Liver (tissue), 3 donors: ENCODE data around the gene PDE4B.
"Not testable (repeated sequence)": the region's sequence is repeated elsewhere in the genome, so short reads cannot be mapped to it uniquely, and the experiment has no call there.

Source experiments
- CTCF ChIP-seq: fragments of 150-350 bp; IDR thresholded peaks from 2 replicates; pipeline ENCODE4 v1.5.1; 2017; ENCODE audit warnings: improper control_type of control experiment, low read depth, low read length; ENCODE audit not compliant: missing input control
- MAX ChIP-seq: IDR thresholded peaks from 2 replicates; pipeline ENCODE4 v1.6.1; 2016; ENCODE audit warnings: antibody characterized with exemption
- REST ChIP-seq: IDR thresholded peaks from 2 replicates; pipeline ENCODE4 v1.6.1; 2016; ENCODE audit warnings: antibody characterized with exemption, mild to moderate bottlenecking
- SP1 ChIP-seq: IDR thresholded peaks from 2 replicates; pipeline ENCODE4 v1.6.1; 2018; ENCODE audit warnings: antibody characterized with exemption, mild to moderate bottlenecking
- TAF1 ChIP-seq: conservative IDR thresholded peaks from 2 replicates; pipeline ENCODE4 v1.6.1; 2016; ENCODE audit warnings: antibody characterized with exemption, mild to moderate bottlenecking
- YY1 ChIP-seq: IDR thresholded peaks from 2 replicates; pipeline ENCODE4 v1.6.1; 2016; ENCODE audit warnings: antibody characterized with exemption, mild to moderate bottlenecking
- donor health status: healthy.
- donor health status: healthy.

GRCh38 chr1:66006534-66006933 lies 213.8 kb downstream of the PDE4B start:
- TF ChIP-seq REST, MAX, SP1, CTCF, TAF1, YY1: not testable (repeated sequence)
